GM23338 (cell line): ENCODE data around the gene TGM6. TPM values are rescaled to one million over a fixed set of nuclear protein-coding genes. Genes with fewer than 3 reads are reported as not detected.

Source experiments
- ATAC-seq: fragments of 200-7000 bp; cut with Tn5 transposase; 3 replicates; pipeline ENCODE4 v1.9.1; 2020
- DNase-seq: peaks from one replicate; pipeline ENCODE4 v3.0.0-alpha.2; 2015; ENCODE audit warnings: low spot score
- H2AFZ ChIP-seq: fragments of 200-600 bp; sonication (generic); 2 replicates; pipeline ENCODE4 v1.8.0; 2016; ENCODE audit warnings: antibody characterized with exemption, mild to moderate bottlenecking, moderate library complexity
- H3F3A ChIP-seq: fragments of 200-600 bp; sonication (generic); replicated peaks from 2 replicates; pipeline ENCODE4 v1.8.0; 2017; ENCODE audit warnings: antibody characterized with exemption, mixed run types, low read depth
- H3K27ac ChIP-seq: fragments of 200-600 bp; sonication (generic); 2 replicates; pipeline ENCODE4 v1.6.1; 2016; ENCODE audit warnings: low read depth
- H3K27me3 ChIP-seq: fragments of 200-600 bp; sonication (generic); 2 replicates; pipeline ENCODE4 v1.8.0; 2016; ENCODE audit warnings: mild to moderate bottlenecking, mixed run types, moderate library complexity; ENCODE audit not compliant: insufficient read depth
- H3K36me3 ChIP-seq: fragments of 200-600 bp; sonication (generic); 2 replicates; pipeline ENCODE4 v1.8.0; 2016; ENCODE audit warnings: mild to moderate bottlenecking; ENCODE audit not compliant: insufficient read depth
- H3K4me1 ChIP-seq: fragments of 200-600 bp; sonication (generic); 2 replicates; pipeline ENCODE4 v1.8.0; 2016; ENCODE audit warnings: mild to moderate bottlenecking, moderate library complexity; ENCODE audit not compliant: insufficient read depth
- H3K4me2 ChIP-seq: fragments of 200-600 bp; sonication (generic); 2 replicates; pipeline ENCODE4 v1.7.1; 2017; ENCODE audit warnings: mixed run types
- H3K4me3 ChIP-seq: fragments of 200-600 bp; sonication (generic); 2 replicates; pipeline ENCODE4 v1.6.1; 2016; ENCODE audit warnings: mixed run types
- H3K79me2 ChIP-seq: fragments of 200-600 bp; sonication (generic); replicated peaks from 2 replicates; pipeline ENCODE4 v1.8.0; 2017; ENCODE audit warnings: mild to moderate bottlenecking; ENCODE audit not compliant: insufficient read depth
- H3K9me2 ChIP-seq: fragments of 200-600 bp; sonication (generic); 2 replicates; pipeline ENCODE4 v1.8.0; 2017; ENCODE audit not compliant: insufficient read depth
- H4K20me1 ChIP-seq: fragments of 200-600 bp; sonication (generic); replicated peaks from 2 replicates; pipeline ENCODE4 v1.8.0; 2017; ENCODE audit warnings: mild to moderate bottlenecking; ENCODE audit not compliant: insufficient read depth
- H3K27ac Mint-ChIP-seq: 2 replicates; pipeline ENCODE4 v1.8.0; 2020; ENCODE audit warnings: inconsistent platforms, mild to moderate bottlenecking, moderate library complexity, mixed read lengths
- H3K27me3 Mint-ChIP-seq: 3 replicates; pipeline ENCODE4 v1.8.0; 2022; ENCODE audit warnings: low read depth, mild to moderate bottlenecking, moderate library complexity, mixed read lengths, inconsistent platforms; ENCODE audit not compliant: insufficient read depth, poor library complexity
- H3K36me3 Mint-ChIP-seq: 3 replicates; pipeline ENCODE4 v1.8.0; 2021; ENCODE audit warnings: low read depth, mild to moderate bottlenecking, inconsistent platforms, moderate library complexity, mixed read lengths
- H3K4me1 Mint-ChIP-seq: 3 replicates; pipeline ENCODE4 v1.8.0; 2020; ENCODE audit warnings: mild to moderate bottlenecking, inconsistent platforms, mixed read lengths
- H3K4me3 Mint-ChIP-seq: 3 replicates; pipeline ENCODE4 v1.8.0; 2021; ENCODE audit warnings: moderate library complexity, mild to moderate bottlenecking, inconsistent platforms, mixed read lengths
- H3K9me3 Mint-ChIP-seq: 3 replicates; pipeline ENCODE4 v1.8.0; 2020; ENCODE audit warnings: moderate library complexity, mild to moderate bottlenecking, inconsistent platforms, mixed read lengths
- CREB1 ChIP-seq: fragments of 250-450 bp; sonication (Bioruptor Pico); IDR thresholded peaks from 2 replicates; pipeline ENCODE4 v1.5.0; 2020; ENCODE audit warnings: low read depth, mild to moderate bottlenecking, moderate library complexity
- EZH2 ChIP-seq: fragments of 200-600 bp; sonication (generic); IDR thresholded peaks from one replicate; pipeline ENCODE4 v1.8.0; 2017; ENCODE audit warnings: antibody characterized with exemption, mild to moderate bottlenecking, low read depth; ENCODE audit not compliant: unreplicated experiment
- EZH2phosphoT487 ChIP-seq: fragments of 200-600 bp; sonication (generic); IDR thresholded peaks from one replicate; pipeline ENCODE4 v1.8.1; 2018; ENCODE audit warnings: antibody characterized with exemption; ENCODE audit not compliant: unreplicated experiment
- NANOG ChIP-seq: IDR thresholded peaks from 2 replicates; pipeline ENCODE4 v1.6.1; 2016; ENCODE audit warnings: antibody characterized with exemption, borderline replicate concordance
- POLR2AphosphoS5 ChIP-seq: IDR thresholded peaks from 2 replicates; pipeline ENCODE4 v1.6.1; 2016; ENCODE audit warnings: antibody characterized with exemption, low read depth
- polyA plus RNA-seq: library from polyadenylated mRNA; unstranded; fragments of >200 nt; fragmentation: Nextera tagmentation; extraction: Ambion mirVana; gene quantifications from 2 replicates; pipeline ENCODE4 v1.2.1, GENCODE V29; 2016
- total RNA-seq: library from RNA; depleted of rRNA; stranded (reverse); fragments of >200 nt; shearing (Covaris generic); gene quantifications from 2 replicates; pipeline ENCODE4 v1.2.3, GENCODE V29; 2014
- TF ChIP-seq, protein P1 (sequence below), 2 experiments: fragments of 200-600 bp in 1 of 2; sonication (generic) in 1 of 2; conservative IDR thresholded peaks; 2 replicates each; pipeline versions ENCODE4 v1.5.1 to v1.6.1; 2016 to 2017; ENCODE audit warnings: antibody characterized with exemption in 2 of 2, low read depth in 2 of 2, mild to moderate bottlenecking in 2 of 2, moderate library complexity in 1 of 2

The TGM6 gene
- total and polyA plus RNA-seq, 2 experiments from 2014 or later, result not detected

DNA sequence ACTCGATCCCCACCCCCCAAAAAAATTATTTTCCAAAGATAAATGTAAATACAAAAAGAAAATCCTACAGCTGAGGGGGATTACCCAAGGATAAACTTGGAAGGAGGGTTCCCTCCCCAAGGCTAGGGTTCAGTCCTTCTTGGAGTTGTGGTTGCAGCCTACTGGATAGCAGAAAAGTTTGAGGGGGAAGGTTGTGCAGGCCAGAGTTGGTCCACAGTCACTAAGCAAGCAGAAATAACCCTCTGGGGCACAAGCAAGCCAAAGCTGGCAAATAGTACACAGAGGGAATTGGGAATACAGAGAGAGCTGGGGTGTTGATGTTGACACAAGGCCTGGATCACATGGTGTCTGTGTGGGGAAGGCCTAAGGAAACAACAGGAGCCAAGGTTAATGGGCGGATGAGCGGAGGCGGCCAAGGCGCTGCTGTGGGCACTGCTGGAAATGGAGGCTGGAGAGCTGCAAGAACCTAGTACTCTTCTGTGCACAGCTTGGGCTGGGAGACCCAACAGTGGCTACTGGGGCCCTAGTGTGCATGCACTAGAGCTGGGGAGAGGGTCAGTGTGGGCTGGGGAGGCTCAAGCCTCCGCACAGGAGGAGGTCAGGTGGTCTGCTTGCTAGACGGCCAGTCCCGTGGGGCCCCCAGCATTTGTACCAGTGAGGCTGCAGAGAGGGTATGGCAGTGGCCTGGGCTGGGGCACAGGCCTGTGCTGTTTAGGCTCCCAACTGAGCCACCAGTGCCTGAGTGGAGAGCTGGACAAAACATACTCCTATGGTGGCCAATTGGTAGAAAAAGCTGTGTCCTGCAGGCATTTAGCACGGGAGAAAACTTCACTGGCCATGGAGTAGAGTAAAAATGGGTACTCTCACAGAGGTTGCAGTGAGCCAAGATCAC, 95.4 kb downstream of the TGM6 start:
- H3K4me1 Mint-ChIP-seq, result peaks cover 16% of the 10 kb centered on the region
- Histone ChIP-seq H3K4me2 (no peak overlapping the region), H3F3A (no peaks in the 10 kb centered on the region), H3K4me1 (peaks cover 2% of the 10 kb centered on the region; the same call in 1 of the 2 replicates), H3K36me3 (no peaks in the 10 kb centered on the region), H2AFZ (no peak overlapping the region), H4K20me1 (no peaks in the 10 kb centered on the region), H3K27me3 (no peaks in the 10 kb centered on the region), H3K27ac (no peak overlapping the region), H3K79me2 (no peaks in the 10 kb centered on the region), H3K9me2 (no peaks in the 10 kb centered on the region), H3K4me3 (no peak overlapping the region)
- H3K9me3 Mint-ChIP-seq, result no peaks in the 10 kb centered on the region
- H3K27me3 Mint-ChIP-seq, result peaks cover 7% of the 10 kb centered on the region
- TF ChIP-seq POLR2AphosphoS5, result no peak
- TF ChIP-seq CREB1 (CRISPR knock-in tag), result no peak
- TF ChIP-seq, protein P1, sequence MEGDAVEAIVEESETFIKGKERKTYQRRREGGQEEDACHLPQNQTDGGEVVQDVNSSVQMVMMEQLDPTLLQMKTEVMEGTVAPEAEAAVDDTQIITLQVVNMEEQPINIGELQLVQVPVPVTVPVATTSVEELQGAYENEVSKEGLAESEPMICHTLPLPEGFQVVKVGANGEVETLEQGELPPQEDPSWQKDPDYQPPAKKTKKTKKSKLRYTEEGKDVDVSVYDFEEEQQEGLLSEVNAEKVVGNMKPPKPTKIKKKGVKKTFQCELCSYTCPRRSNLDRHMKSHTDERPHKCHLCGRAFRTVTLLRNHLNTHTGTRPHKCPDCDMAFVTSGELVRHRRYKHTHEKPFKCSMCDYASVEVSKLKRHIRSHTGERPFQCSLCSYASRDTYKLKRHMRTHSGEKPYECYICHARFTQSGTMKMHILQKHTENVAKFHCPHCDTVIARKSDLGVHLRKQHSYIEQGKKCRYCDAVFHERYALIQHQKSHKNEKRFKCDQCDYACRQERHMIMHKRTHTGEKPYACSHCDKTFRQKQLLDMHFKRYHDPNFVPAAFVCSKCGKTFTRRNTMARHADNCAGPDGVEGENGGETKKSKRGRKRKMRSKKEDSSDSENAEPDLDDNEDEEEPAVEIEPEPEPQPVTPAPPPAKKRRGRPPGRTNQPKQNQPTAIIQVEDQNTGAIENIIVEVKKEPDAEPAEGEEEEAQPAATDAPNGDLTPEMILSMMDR (conservative IDR thresholded peaks at IDR 0.05; ENCODE audit: low read depth in 2 of 2), result no peak
- no peak for TF ChIP-seq NANOG
- TF ChIP-seq EZH2phosphoT487, result no peak
- TF ChIP-seq EZH2, result no peak
- no peak overlapping the region for H3K4me3 Mint-ChIP-seq
- H3K27ac Mint-ChIP-seq, result peak overlapping the region; percentile 1; the same call in 1 of the 2 replicates
- DNase-seq, result no peak
- no peaks in the 10 kb centered on the region; the same call in 2 of the 3 replicates for H3K36me3 Mint-ChIP-seq
- no peak for ATAC-seq

DNA sequence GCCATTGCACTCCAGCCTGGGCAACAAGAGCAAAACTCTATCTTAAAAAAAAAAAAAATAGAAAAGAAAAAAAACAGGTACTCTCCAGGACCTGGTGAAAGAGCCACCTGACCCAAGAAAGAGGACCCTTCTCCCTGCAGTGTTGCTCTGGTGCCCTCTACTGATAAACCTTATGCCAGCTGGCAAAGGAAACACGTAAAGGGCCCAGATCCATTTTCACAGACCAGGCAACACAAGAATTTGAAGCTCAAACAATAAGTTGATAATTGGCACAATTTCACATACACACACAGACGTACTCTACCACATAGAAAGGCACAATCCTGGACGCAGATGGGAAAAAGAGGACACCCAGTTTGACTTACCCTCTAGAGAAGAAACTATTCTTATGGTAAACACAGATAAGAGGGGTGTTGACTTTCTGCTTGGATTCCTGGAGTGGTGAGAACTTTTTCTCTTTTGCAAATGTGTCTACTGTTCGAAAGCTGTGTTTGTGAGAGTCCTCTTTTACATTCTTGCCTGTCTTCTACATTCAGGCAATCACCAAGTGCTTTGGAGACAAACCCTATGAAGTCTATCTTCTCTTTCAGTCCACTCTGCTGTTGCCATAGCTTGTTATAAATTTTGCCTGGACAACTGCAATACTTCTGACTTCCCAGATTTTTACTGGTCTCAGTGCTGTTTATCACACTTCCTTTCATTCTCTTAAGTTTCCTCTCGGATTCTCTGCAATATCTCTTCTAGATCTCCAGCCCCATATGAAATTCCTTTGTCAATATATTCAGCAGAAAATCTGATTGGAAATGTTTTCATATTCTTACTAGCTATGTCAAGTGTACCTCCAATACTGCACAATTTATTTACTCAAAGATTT, 96.3 kb downstream of the TGM6 start:
- Histone ChIP-seq H3K4me3 (no peak overlapping the region), H3K36me3 (no peaks in the 10 kb centered on the region), H2AFZ (no peak overlapping the region), H3K79me2 (no peaks in the 10 kb centered on the region), H3K9me2 (no peaks in the 10 kb centered on the region), H3K27me3 (no peaks in the 10 kb centered on the region), H4K20me1 (no peaks in the 10 kb centered on the region), H3K4me2 (no peak overlapping the region), H3F3A (no peaks in the 10 kb centered on the region), H3K27ac (no peak overlapping the region), H3K4me1 (no peaks in the 10 kb centered on the region; the same call in 1 of the 2 replicates)
- H3K36me3 Mint-ChIP-seq, result no peaks in the 10 kb centered on the region
- peaks cover 6% of the 10 kb centered on the region for H3K27me3 Mint-ChIP-seq
- ATAC-seq, result peak; percentile 84
- no peak overlapping the region for H3K4me3 Mint-ChIP-seq
- H3K9me3 Mint-ChIP-seq, result no peaks in the 10 kb centered on the region
- TF ChIP-seq EZH2phosphoT487, result no peak
- TF ChIP-seq, protein P1 (conservative IDR thresholded peaks at IDR 0.05; ENCODE audit: low read depth in 2 of 2), result peak; percentile 57 to 69
- DNase-seq, result peak; percentile 57
- H3K4me1 Mint-ChIP-seq, result peaks cover 14% of the 10 kb centered on the region
- H3K27ac Mint-ChIP-seq, result no peak overlapping the region
